ES-I3 (cell line): ENCODE measurements around the gene NIT2.

Source experiments
- H3K36me3 ChIP-seq: 2 replicates; pipeline ENCODE4 v1.6.1; 2013; ENCODE audit warnings: mild to moderate bottlenecking, low read length, control low read depth, moderate library complexity; ENCODE audit not compliant: insufficient read depth
- H3K4me1 ChIP-seq: 2 replicates; pipeline ENCODE4 v1.6.1; 2013; ENCODE audit warnings: mild to moderate bottlenecking, control low read depth, low read length; ENCODE audit not compliant: insufficient read depth
- H3K9ac ChIP-seq: 2 replicates; pipeline ENCODE4 v1.6.1; 2013; ENCODE audit warnings: low read depth, mild to moderate bottlenecking, low read length, moderate library complexity
- H3K9me3 ChIP-seq: 2 replicates; pipeline ENCODE4 v1.6.1; 2013; ENCODE audit warnings: mild to moderate bottlenecking, low read length, moderate library complexity; ENCODE audit not compliant: control insufficient read depth, insufficient read depth

The NIT2 gene, protein sequence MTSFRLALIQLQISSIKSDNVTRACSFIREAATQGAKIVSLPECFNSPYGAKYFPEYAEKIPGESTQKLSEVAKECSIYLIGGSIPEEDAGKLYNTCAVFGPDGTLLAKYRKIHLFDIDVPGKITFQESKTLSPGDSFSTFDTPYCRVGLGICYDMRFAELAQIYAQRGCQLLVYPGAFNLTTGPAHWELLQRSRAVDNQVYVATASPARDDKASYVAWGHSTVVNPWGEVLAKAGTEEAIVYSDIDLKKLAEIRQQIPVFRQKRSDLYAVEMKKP

DNA sequence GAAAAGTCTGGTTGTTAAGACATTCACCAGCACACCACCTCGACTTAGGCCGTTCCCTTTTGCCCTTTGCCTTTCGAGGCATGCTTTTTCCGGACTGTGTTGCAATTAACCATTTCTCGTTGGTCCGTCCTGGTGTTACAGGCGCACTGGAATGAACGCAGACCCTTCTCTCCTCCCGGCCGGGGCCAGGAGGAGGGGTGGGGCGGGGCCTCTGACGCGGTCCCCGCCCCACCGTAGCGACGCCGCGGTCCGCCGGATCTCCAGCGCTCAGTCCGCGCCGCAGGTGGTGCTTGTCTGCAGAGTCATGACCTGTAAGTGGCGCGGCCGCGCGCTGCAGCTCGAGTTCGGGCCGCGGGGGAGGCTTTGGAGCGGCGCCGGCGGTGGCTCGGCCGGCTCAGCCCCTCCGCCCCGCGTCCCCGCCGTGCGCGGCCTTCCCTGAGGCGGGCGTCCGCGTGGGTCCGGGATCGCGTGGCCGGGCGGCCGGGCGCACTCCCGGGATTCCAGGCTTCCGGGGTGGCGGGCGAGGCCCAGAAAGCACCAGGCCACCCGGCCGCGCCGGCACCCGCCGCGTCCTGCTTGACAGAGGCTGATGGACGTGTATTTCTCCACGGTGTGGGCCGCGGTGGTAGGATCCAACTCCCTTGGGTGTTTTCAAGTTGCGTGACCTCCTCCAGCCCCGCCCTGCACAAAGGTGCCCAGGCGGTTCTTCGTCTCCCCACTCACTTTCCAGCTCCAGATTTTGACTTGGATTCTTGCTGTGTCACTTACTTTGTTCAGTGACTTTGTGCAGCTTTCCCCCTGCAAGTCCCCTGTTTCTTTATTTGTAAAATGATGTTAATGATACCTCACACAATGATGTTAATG lies at the start of gene NIT2:
Gene NIT2 (plus strand): TSS at position 270 of the 864 bp plus-strand sequence. CDS start 35 bp downstream, at position 305.
- Histone ChIP-seq H3K4me1 (peaks cover 8% of the 10 kb centered on the region), H3K9ac (peak within 1 kb of the TSS; percentile 67), H3K9me3 (no peaks in the 10 kb centered on the region), H3K36me3 (no peaks in the 10 kb centered on the region)

DNA sequence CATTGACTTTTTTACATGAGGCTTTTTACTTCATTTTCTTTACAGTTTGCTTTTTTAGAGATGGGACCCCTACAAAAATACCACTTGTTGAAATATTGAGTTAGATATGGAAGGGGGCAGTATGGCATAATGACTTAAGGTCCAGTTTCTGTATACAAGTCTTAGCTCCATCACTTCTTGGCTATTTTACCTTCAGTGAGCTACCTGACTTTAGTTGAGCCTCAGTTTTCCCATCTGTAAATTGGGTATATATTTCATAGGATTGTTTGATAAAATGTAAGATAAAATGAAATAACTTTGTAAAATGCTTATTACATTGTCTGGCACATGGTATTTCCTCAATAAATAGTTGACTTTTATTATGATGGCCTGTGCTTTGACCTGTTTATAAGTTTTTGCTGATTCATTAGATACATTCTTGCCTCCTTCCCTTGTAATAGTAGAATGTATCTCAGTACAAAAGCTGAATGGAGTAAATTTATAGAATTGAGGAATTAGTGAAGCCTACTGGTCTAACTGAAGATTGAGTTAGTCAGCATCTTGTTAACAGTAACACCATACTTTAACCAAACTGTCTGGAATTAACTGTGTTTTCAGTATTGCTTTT lies 46.2 kb upstream of the NIT2 start:
- H3K9me3 ChIP-seq, result no peaks in the 10 kb centered on the region
- no peaks in the 10 kb centered on the region for H3K4me1 ChIP-seq
- H3K9ac ChIP-seq, result no peak overlapping the region
- H3K36me3 ChIP-seq, result peaks cover 16% of the 10 kb centered on the region

DNA sequence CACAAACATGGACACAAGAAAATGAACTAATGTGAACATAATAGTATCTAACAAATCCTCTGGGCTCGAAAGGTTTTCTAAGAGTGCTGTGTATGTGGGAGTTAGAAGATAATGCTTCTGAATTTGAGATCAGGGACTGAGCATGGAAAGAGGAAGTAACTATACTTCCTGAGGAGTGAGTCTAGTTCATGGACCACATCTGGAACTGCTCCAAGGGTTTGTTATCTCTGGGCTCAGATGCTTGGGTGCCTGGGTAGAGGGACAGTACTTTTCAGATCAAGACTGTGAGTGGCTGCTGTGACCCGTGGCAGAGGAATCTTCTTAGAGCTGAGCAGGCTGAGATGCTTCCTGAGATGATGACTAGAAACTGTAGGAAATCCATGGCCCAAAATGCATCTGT lies 45.2 kb upstream of the NIT2 start:
- H3K9ac ChIP-seq, result no peak overlapping the region
- no peaks in the 10 kb centered on the region for H3K9me3 ChIP-seq
- H3K4me1 ChIP-seq, result no peaks in the 10 kb centered on the region
- peaks cover 16% of the 10 kb centered on the region for H3K36me3 ChIP-seq

DNA sequence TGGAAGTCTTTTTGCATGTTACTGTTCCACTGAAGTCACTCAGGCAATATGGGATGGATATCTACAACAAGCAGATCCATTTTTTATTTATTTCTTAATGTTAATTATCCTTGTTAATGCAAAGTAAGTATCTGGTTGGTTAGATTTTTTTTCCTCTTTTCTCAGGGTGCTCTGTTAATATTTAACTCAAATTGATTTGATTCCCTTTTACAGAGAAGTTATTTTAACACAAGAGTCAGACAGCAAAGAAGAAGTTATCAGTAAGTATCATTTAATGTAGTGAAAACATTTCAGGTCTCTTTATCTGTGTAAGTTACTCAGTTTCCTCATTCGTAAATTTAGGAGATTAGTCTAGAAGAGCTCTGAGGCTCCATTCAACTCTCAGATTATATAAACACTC lies 39.5 kb upstream of the NIT2 start:
- H3K36me3 ChIP-seq, result peaks cover 11% of the 10 kb centered on the region; the same call in 1 of the 2 replicates
- H3K9me3 ChIP-seq, result no peaks in the 10 kb centered on the region
- H3K9ac ChIP-seq, result no peak overlapping the region
- H3K4me1 ChIP-seq, result no peaks in the 10 kb centered on the region

DNA sequence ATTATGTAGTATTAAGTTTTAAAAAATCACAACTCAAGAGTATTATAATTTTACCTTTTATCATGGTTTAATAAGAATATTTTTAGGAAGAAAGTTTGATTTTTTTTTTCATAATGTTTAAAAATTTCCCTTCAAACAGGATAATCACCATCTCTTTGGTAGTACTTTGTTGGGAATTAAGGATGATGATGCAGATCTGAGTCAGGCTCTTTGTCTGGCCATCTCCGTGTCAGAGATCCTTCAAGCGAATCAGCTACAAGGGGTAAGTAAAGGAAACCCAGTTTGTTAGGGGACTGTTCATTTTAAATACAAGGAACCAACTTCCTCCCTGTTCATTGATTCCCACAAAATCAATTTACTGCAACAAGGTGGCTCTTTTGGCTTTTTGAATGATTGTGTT lies 36.8 kb upstream of the NIT2 start:
- H3K36me3 ChIP-seq, result peaks cover 8% of the 10 kb centered on the region; the same call in 1 of the 2 replicates
- H3K9ac ChIP-seq, result no peak overlapping the region
- H3K9me3 ChIP-seq, result no peaks in the 10 kb centered on the region
- no peaks in the 10 kb centered on the region for H3K4me1 ChIP-seq

DNA sequence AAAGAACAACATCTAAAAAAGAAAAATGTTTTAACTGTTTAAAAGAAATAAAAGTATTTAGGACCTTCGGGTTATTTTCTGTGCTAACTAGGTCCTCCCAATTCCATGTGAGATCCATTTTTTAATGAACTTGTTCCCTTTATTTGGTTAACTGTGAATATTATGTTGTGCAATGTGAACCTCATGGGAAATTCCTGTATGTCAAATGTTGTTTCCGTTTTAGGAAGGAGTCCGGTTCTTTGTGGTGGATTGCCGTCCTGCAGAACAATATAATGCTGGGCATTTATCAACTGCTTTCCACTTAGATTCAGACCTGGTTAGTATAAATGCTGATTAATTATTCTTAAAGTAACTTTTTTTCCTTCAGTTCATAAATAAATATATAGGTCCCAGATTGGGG lies 35.5 kb upstream of the NIT2 start:
- no peak overlapping the region for H3K9ac ChIP-seq
- no peaks in the 10 kb centered on the region for H3K9me3 ChIP-seq
- H3K4me1 ChIP-seq, result no peaks in the 10 kb centered on the region
- H3K36me3 ChIP-seq, result peaks cover 6% of the 10 kb centered on the region; the same call in 1 of the 2 replicates

DNA sequence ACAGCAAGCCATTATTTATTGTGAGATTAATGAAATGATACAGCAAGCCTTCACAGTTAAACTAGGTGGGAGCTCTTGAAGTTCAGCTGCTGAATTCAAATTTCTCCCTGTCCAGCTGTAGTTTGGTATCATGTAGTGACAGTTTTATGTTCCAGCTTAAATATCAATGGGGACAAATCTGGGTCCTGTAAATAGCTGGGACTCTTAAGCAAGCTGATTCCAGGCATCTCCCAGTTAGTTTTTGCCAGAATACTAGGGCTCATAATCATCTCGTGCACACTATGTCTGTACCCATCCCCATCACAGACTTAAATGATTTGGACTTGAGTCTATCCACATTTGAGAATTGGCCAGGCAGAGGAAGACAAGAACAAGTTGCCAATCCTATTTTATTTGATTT lies 27.9 kb upstream of the NIT2 start:
- Histone ChIP-seq H3K4me1 (no peaks in the 10 kb centered on the region), H3K36me3 (peaks cover 3% of the 10 kb centered on the region), H3K9ac (no peak overlapping the region), H3K9me3 (no peaks in the 10 kb centered on the region)

DNA sequence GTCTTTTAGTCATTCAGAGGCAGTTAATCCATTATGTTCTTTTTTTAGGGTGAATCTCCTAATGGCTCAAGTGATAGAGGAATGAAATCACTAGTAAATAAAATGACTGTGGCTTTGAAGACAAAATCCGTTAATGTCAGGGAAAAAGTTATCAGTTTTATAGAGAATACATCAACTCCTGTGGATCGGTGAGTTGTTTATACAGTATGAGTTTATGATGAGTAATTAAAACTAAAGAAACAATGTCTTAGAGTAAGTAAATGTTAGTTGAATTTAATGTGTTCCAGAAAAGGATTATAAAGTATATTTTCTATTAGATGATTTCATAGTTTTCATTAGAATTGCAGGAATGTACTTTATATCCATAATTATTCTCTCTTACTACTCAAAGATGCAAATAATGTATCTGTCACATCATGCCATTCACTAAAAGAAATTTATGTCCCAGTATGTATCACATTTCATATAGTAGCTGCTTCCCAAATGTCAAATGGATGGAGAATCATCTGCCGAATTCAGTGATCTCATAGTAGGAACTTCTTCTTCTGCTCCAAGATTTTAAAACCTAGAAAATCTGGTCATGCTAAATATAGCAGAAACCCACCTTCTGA lies 24.1 kb upstream of the NIT2 start:
- no peaks in the 10 kb centered on the region for H3K9me3 ChIP-seq
- no peaks in the 10 kb centered on the region; the same call in none of the 2 replicates for H3K36me3 ChIP-seq
- H3K9ac ChIP-seq, result no peak overlapping the region
- H3K4me1 ChIP-seq, result no peaks in the 10 kb centered on the region

DNA sequence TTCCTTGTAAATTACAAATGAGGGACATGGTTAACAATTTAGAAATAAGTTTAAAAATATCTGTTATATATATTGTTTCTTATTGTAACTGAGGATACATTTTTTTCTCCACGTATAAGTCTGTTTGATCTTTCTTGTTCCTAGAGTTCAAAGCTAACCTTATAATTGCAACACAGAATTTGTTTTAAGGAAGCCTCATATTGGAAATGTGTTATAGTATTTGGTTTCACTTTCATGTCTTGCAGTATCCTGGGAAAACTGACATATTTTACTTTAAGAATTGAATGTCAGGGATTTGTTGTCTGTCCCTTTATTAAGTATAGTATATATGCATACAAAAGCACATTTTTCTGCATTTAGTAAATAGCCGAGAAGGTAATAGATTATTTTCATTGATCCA lies 23.5 kb upstream of the NIT2 start:
- Histone ChIP-seq H3K9me3 (no peaks in the 10 kb centered on the region), H3K4me1 (no peaks in the 10 kb centered on the region), H3K9ac (no peak overlapping the region), H3K36me3 (no peaks in the 10 kb centered on the region; the same call in none of the 2 replicates)

DNA sequence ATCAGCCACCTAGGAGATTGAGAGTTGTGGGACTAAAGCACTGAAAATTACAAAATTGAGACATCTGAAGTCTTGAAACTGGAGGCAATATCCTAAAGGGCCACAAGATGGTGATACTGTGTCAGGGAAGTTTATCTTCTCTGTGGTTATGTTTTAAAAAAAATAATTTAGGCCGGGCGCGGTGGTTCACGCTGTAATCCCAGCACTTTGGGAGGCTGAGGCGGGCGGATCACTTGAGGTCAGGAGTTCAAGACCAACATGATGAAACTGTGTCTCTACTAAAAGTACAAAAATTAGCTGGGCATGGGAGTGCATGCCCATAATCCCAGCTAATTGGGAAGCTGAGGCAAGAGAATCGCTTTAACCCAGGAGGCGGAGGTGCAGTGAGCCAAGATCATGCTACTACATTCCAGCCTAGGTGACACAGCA lies 17.9 kb upstream of the NIT2 start:
- Histone ChIP-seq H3K36me3 (no peaks in the 10 kb centered on the region; the same call in 1 of the 2 replicates), H3K9ac (no peak overlapping the region)

DNA sequence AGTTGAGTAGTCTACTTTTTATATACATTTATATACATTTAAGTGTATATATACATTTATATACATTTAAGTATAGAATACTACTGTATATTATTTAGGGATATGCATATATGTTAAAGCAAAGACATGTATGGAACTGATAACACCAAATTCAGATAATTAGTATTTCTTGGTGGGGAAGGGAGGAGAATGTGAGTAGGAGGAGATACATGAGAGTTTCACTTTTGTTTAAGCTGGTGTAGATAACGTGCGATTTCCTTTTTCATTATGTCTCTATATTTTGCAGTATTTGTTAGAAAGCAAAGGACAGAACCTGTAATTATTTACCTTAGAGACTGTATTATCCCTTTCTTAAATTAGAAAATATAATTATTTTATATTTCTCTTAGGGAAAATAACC lies 16.6 kb upstream of the NIT2 start:
- no peaks in the 10 kb centered on the region; the same call in 1 of the 2 replicates for H3K36me3 ChIP-seq

More for the DNA sequence above, 17.9 kb upstream of the NIT2 start:
- Histone ChIP-seq H3K9me3 (no peaks in the 10 kb centered on the region), H3K4me1 (no peaks in the 10 kb centered on the region)

DNA sequence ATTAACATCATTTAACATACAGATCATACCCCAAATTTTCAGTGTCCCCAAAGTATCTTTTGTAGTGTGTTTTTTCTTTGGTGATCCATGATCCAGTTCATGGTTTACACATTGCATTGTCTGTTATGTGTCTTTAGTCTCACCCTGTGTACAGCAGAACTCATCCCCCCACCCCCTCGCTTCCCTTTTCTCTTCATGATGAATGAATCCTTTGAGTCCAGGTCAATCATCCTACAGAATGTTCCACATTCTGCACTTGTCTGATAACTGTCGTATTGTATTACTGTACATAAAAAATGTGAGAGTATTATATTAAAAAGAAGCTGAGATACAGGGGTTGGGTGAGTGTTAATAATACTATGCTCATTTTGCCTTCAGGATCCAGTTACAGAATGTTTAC lies 14.6 kb upstream of the NIT2 start:
- H3K9me3 ChIP-seq, result no peaks in the 10 kb centered on the region
- no peak overlapping the region for H3K9ac ChIP-seq
- no peaks in the 10 kb centered on the region for H3K4me1 ChIP-seq
- H3K36me3 ChIP-seq, result no peaks in the 10 kb centered on the region

More for the DNA sequence above, 16.6 kb upstream of the NIT2 start:
- Histone ChIP-seq H3K9ac (no peak overlapping the region), H3K9me3 (no peaks in the 10 kb centered on the region), H3K4me1 (no peaks in the 10 kb centered on the region)

DNA sequence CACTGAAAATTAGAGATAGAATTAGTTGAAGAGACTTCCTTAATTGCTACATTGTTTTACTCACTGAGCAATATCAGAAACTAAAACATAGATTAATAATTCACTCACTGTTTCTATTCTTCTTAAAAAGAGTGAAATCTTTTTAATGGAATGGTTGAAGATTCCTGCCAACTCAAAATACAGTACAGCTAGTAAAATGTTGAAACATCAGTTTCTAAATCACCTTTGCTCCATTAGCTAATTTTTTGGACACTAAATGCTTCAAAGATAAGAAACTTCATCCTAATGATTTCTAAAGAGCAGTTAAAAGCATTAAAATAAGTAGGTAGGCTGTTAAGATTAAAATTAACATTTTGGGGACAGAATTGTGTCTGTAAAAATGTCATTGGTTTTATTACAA lies 10.5 kb upstream of the NIT2 start:
- H3K9me3 ChIP-seq, result no peaks in the 10 kb centered on the region
- no peaks in the 10 kb centered on the region for H3K4me1 ChIP-seq
- H3K36me3 ChIP-seq, result peaks cover 5% of the 10 kb centered on the region; the same call in 1 of the 2 replicates
- H3K9ac ChIP-seq, result no peak overlapping the region

DNA sequence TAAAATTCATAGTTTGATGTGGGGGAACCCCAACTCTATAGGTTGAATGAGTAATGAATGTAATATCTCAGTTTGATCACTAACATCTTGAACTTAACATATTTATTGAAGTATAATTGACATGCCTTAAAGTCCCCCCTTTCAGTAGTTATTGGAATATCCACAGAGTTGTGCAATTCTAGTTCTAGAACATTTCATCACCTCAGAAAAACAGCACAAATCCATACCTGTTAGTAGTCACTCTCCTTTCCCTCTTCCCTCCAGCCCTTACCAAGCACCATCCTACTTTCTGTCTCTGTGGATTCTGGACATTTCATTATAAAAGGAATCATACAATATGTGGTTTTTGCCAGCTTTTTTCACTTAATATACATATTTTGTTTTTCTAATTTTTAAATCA lies 8.7 kb upstream of the NIT2 start:
- no peaks in the 10 kb centered on the region for H3K9me3 ChIP-seq
- H3K36me3 ChIP-seq, result peaks cover 5% of the 10 kb centered on the region; the same call in 1 of the 2 replicates
- no peaks in the 10 kb centered on the region for H3K4me1 ChIP-seq
- no peak overlapping the region for H3K9ac ChIP-seq
